GM23338 (cell line): Measurements from ENCODE around the gene SULF2. TPM values are rescaled to one million over a fixed set of nuclear protein-coding genes. Genes with fewer than 3 reads are reported as not detected.

ENCODE experiments used
- ATAC-seq: fragments of 200-7000 bp; cut with Tn5 transposase; 3 replicates; pipeline ENCODE4 v1.9.1; 2020
- DNase-seq: peaks from one replicate; pipeline ENCODE4 v3.0.0-alpha.2; 2015; ENCODE audit warnings: low spot score
- H2AFZ ChIP-seq: fragments of 200-600 bp; sonication (generic); 2 replicates; pipeline ENCODE4 v1.8.0; 2016; ENCODE audit warnings: antibody characterized with exemption, mild to moderate bottlenecking, moderate library complexity
- H3F3A ChIP-seq: fragments of 200-600 bp; sonication (generic); replicated peaks from 2 replicates; pipeline ENCODE4 v1.8.0; 2017; ENCODE audit warnings: antibody characterized with exemption, mixed run types, low read depth
- H3K27ac ChIP-seq: fragments of 200-600 bp; sonication (generic); 2 replicates; pipeline ENCODE4 v1.6.1; 2016; ENCODE audit warnings: low read depth
- H3K27me3 ChIP-seq: fragments of 200-600 bp; sonication (generic); 2 replicates; pipeline ENCODE4 v1.8.0; 2016; ENCODE audit warnings: mild to moderate bottlenecking, mixed run types, moderate library complexity; ENCODE audit not compliant: insufficient read depth
- H3K36me3 ChIP-seq: fragments of 200-600 bp; sonication (generic); 2 replicates; pipeline ENCODE4 v1.8.0; 2016; ENCODE audit warnings: mild to moderate bottlenecking; ENCODE audit not compliant: insufficient read depth
- H3K4me1 ChIP-seq: fragments of 200-600 bp; sonication (generic); 2 replicates; pipeline ENCODE4 v1.8.0; 2016; ENCODE audit warnings: mild to moderate bottlenecking, moderate library complexity; ENCODE audit not compliant: insufficient read depth
- H3K4me2 ChIP-seq: fragments of 200-600 bp; sonication (generic); 2 replicates; pipeline ENCODE4 v1.7.1; 2017; ENCODE audit warnings: mixed run types
- H3K4me3 ChIP-seq: fragments of 200-600 bp; sonication (generic); 2 replicates; pipeline ENCODE4 v1.6.1; 2016; ENCODE audit warnings: mixed run types
- H3K79me2 ChIP-seq: fragments of 200-600 bp; sonication (generic); replicated peaks from 2 replicates; pipeline ENCODE4 v1.8.0; 2017; ENCODE audit warnings: mild to moderate bottlenecking; ENCODE audit not compliant: insufficient read depth
- H3K9me2 ChIP-seq: fragments of 200-600 bp; sonication (generic); 2 replicates; pipeline ENCODE4 v1.8.0; 2017; ENCODE audit not compliant: insufficient read depth
- H4K20me1 ChIP-seq: fragments of 200-600 bp; sonication (generic); replicated peaks from 2 replicates; pipeline ENCODE4 v1.8.0; 2017; ENCODE audit warnings: mild to moderate bottlenecking; ENCODE audit not compliant: insufficient read depth
- H3K27ac Mint-ChIP-seq: 2 replicates; pipeline ENCODE4 v1.8.0; 2020; ENCODE audit warnings: inconsistent platforms, mild to moderate bottlenecking, moderate library complexity, mixed read lengths
- H3K27me3 Mint-ChIP-seq: 3 replicates; pipeline ENCODE4 v1.8.0; 2022; ENCODE audit warnings: low read depth, mild to moderate bottlenecking, moderate library complexity, mixed read lengths, inconsistent platforms; ENCODE audit not compliant: insufficient read depth, poor library complexity
- H3K36me3 Mint-ChIP-seq: 3 replicates; pipeline ENCODE4 v1.8.0; 2021; ENCODE audit warnings: low read depth, mild to moderate bottlenecking, inconsistent platforms, moderate library complexity, mixed read lengths
- H3K4me1 Mint-ChIP-seq: 3 replicates; pipeline ENCODE4 v1.8.0; 2020; ENCODE audit warnings: mild to moderate bottlenecking, inconsistent platforms, mixed read lengths
- H3K4me3 Mint-ChIP-seq: 3 replicates; pipeline ENCODE4 v1.8.0; 2021; ENCODE audit warnings: moderate library complexity, mild to moderate bottlenecking, inconsistent platforms, mixed read lengths
- H3K9me3 Mint-ChIP-seq: 3 replicates; pipeline ENCODE4 v1.8.0; 2020; ENCODE audit warnings: moderate library complexity, mild to moderate bottlenecking, inconsistent platforms, mixed read lengths
- EZH2 ChIP-seq: fragments of 200-600 bp; sonication (generic); IDR thresholded peaks from one replicate; pipeline ENCODE4 v1.8.0; 2017; ENCODE audit warnings: antibody characterized with exemption, mild to moderate bottlenecking, low read depth; ENCODE audit not compliant: unreplicated experiment
- JUNB ChIP-seq: IDR thresholded peaks from one replicate; pipeline ENCODE4 v1.6.1; 2016; ENCODE audit warnings: antibody characterized with exemption; ENCODE audit not compliant: unreplicated experiment
- NANOG ChIP-seq: IDR thresholded peaks from 2 replicates; pipeline ENCODE4 v1.6.1; 2016; ENCODE audit warnings: antibody characterized with exemption, borderline replicate concordance
- STAT1 ChIP-seq: IDR thresholded peaks from one replicate; pipeline ENCODE4 v1.6.1; 2016; ENCODE audit warnings: antibody characterized with exemption; ENCODE audit not compliant: unreplicated experiment
- ZNF331 ChIP-seq: fragments of 250-450 bp; sonication (Bioruptor Pico); IDR thresholded peaks from 2 replicates; pipeline ENCODE4 v1.5.0; 2020; ENCODE audit warnings: low read depth, mild to moderate bottlenecking, moderate library complexity
- ZNF462 ChIP-seq: fragments of 250-450 bp; sonication (Bioruptor Pico); IDR thresholded peaks from 2 replicates; pipeline ENCODE4 v1.5.0; 2020; ENCODE audit warnings: mild to moderate bottlenecking, moderate library complexity
- polyA plus RNA-seq: library from polyadenylated mRNA; unstranded; fragments of >200 nt; fragmentation: Nextera tagmentation; extraction: Ambion mirVana; gene quantifications from 2 replicates; pipeline ENCODE4 v1.2.1, GENCODE V29; 2016
- total RNA-seq: library from RNA; depleted of rRNA; stranded (reverse); fragments of >200 nt; shearing (Covaris generic); gene quantifications from 2 replicates; pipeline ENCODE4 v1.2.3, GENCODE V29; 2014
- TF ChIP-seq, protein P1 (sequence below): IDR thresholded peaks from 2 replicates; pipeline ENCODE4 v1.6.1; 2016; ENCODE audit warnings: antibody characterized with exemption

SULF2 gene
- total and polyA plus RNA-seq, 2 experiments from 2014 or later = 9.5 to 20.7 TPM

- Histone ChIP-seq H2AFZ (no peak overlapping the region), H3K27me3 (no peaks in the 10 kb centered on the region), H3K79me2 (no peaks in the 10 kb centered on the region), H3K27ac (no peak overlapping the region), H3F3A (no peaks in the 10 kb centered on the region), H4K20me1 (no peaks in the 10 kb centered on the region), H3K36me3 (no peaks in the 10 kb centered on the region), H3K9me2 (no peaks in the 10 kb centered on the region), H3K4me1 (peaks cover 11% of the 10 kb centered on the region), H3K4me3 (no peak overlapping the region), H3K4me2 (no peak overlapping the region)
- no peak overlapping the region for H3K4me3 Mint-ChIP-seq
- H3K27ac Mint-ChIP-seq = no peak overlapping the region
- ATAC-seq = no peak
- TF ChIP-seq ZNF331 (CRISPR knock-in tag) (no peak), ZNF462 (CRISPR knock-in tag) (no peak), STAT1 (no peak), NANOG (no peak), EZH2 (no peak), JUNB (no peak)
- TF ChIP-seq, protein P1, sequence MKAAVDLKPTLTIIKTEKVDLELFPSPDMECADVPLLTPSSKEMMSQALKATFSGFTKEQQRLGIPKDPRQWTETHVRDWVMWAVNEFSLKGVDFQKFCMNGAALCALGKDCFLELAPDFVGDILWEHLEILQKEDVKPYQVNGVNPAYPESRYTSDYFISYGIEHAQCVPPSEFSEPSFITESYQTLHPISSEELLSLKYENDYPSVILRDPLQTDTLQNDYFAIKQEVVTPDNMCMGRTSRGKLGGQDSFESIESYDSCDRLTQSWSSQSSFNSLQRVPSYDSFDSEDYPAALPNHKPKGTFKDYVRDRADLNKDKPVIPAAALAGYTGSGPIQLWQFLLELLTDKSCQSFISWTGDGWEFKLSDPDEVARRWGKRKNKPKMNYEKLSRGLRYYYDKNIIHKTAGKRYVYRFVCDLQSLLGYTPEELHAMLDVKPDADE = no peak
- no peaks in the 10 kb centered on the region for H3K9me3 Mint-ChIP-seq
- H3K4me1 Mint-ChIP-seq = peaks cover 50% of the 10 kb centered on the region
- H3K27me3 Mint-ChIP-seq = peaks cover 12% of the 10 kb centered on the region
- no peak for DNase-seq
- H3K36me3 Mint-ChIP-seq = no peaks in the 10 kb centered on the region
These were observed 22.5 kb downstream of the SULF2 start for GRCh38 chr20:47762699-47763268.
